H1 (cell line): ENCODE measurements around the gene TSC1. TPM values are rescaled to one million over a fixed set of nuclear protein-coding genes. Genes with fewer than 3 reads are reported as not detected.

ENCODE experiments used
- CTCF ChIA-PET: fragments of 300-600 bp; sonication (Branson Sonifier 250); formaldehyde crosslinking; loops from one replicate; lab custom pipeline; 2021; ENCODE audit not compliant: partially characterized antibody; lab: Charles Lee
- POLR2A ChIA-PET: fragments of 300-600 bp; sonication (Branson Sonifier 250); formaldehyde crosslinking; loops from one replicate; lab custom pipeline; 2021; ENCODE audit warnings: inconsistent platforms; ENCODE audit not compliant: partially characterized antibody; lab: Charles Lee
- DNase-seq, 2 experiments: peaks; one replicate each; pipeline versions ENCODE4 v3.0.0 to v3.0.0-alpha.2; 2010 to 2022; ENCODE audit warnings: low spot score in 2 of 2, low read depth in 1 of 2, mixed read lengths in 1 of 2
- FAIRE-seq: peaks from 2 replicates; lab custom pipeline; 2011; peaks lifted over from hg19 to GRCh38; lab: Jason Lieb, UNC
- H2AFZ ChIP-seq: 2 replicates; pipeline ENCODE4 v1.8.1; 2012; ENCODE audit warnings: low read length, inconsistent platforms
- H2AK5ac ChIP-seq: 2 replicates; pipeline ENCODE4 v1.6.1; 2013; ENCODE audit warnings: low read depth, low read length
- H2BK120ac ChIP-seq: replicated peaks from 2 replicates; pipeline ENCODE3; 2013; ENCODE audit warnings: low read depth, low read length, inconsistent platforms
- H2BK12ac ChIP-seq: 2 replicates; pipeline ENCODE4 v1.6.1; 2013; ENCODE audit warnings: low read depth, low read length
- H2BK15ac ChIP-seq: 2 replicates; pipeline ENCODE4 v1.6.1; 2013; ENCODE audit warnings: low read length
- H2BK20ac ChIP-seq: 2 replicates; pipeline ENCODE4 v1.6.1; 2013; ENCODE audit warnings: low read length
- H2BK5ac ChIP-seq: 2 replicates; pipeline ENCODE4 v1.6.1; 2013; ENCODE audit warnings: low read depth, low read length
- H3K14ac ChIP-seq: 2 replicates; pipeline ENCODE4 v1.6.1; 2013; ENCODE audit warnings: inconsistent platforms; ENCODE audit not compliant: insufficient read length
- H3K18ac ChIP-seq: 2 replicates; pipeline ENCODE4 v1.6.1; 2013; ENCODE audit warnings: low read length; ENCODE audit errors: extremely low read depth
- H3K23ac ChIP-seq: 2 replicates; pipeline ENCODE4 v1.6.1; 2013; ENCODE audit warnings: inconsistent platforms; ENCODE audit not compliant: insufficient read length
- H3K23me2 ChIP-seq: 2 replicates; pipeline ENCODE4 v1.6.1; 2013; ENCODE audit warnings: low read depth, low read length
- H3K27ac ChIP-seq: 2 replicates; pipeline ENCODE4 v1.6.1; 2011; ENCODE audit warnings: low read depth, low read length, inconsistent platforms
- H3K27me3 ChIP-seq, 4 experiments: replicated peaks in 1 of 4; 1 replicate in 1 of 4; 2 replicates in 3 of 4; pipeline versions ENCODE4 v1.6.1 to v1.8.1; 2011 to 2013; ENCODE audit warnings: low read length in 3 of 4, mild to moderate bottlenecking in 3 of 4, inconsistent platforms in 2 of 4, mixed read lengths in 2 of 4, moderate library complexity in 1 of 4; ENCODE audit not compliant: control insufficient read depth in 3 of 4, insufficient read depth in 3 of 4; ENCODE audit errors: extremely low read depth in 1 of 4
- H3K36me3 ChIP-seq, 4 experiments: 2 replicates each; pipeline versions ENCODE4 v1.6.1 to v1.8.1; 2011 to 2013; ENCODE audit warnings: mild to moderate bottlenecking in 4 of 4, low read length in 3 of 4, moderate library complexity in 2 of 4, control low read depth in 1 of 4, inconsistent platforms in 1 of 4; ENCODE audit not compliant: insufficient read depth in 4 of 4, control insufficient read depth in 2 of 4
- H3K4ac ChIP-seq: replicated peaks from 2 replicates; pipeline ENCODE3; 2013; ENCODE audit warnings: low read length, low read depth, mixed read lengths, inconsistent platforms; ENCODE audit not compliant: insufficient read length
- H3K4me1 ChIP-seq, 4 experiments: replicated peaks in 1 of 4; 1 replicate in 1 of 4; 2 replicates in 3 of 4; pipeline versions ENCODE4 v1.6.1 to v1.8.1; 2011 to 2013; ENCODE audit warnings: low read length in 3 of 4, inconsistent platforms in 2 of 4, mixed read lengths in 1 of 4; ENCODE audit not compliant: insufficient read depth in 4 of 4, control insufficient read depth in 3 of 4
- H3K4me2 ChIP-seq, 2 experiments: 2 replicates each; pipeline versions ENCODE4 v1.6.1 to v1.8.1; 2011 to 2013; ENCODE audit warnings: low read depth in 2 of 2, low read length in 2 of 2, control low read depth in 1 of 2, inconsistent platforms in 1 of 2, mild to moderate bottlenecking in 1 of 2; ENCODE audit not compliant: insufficient read depth in 1 of 2
- H3K4me3 ChIP-seq, 4 experiments: fragments of 200-600, 300-600 bp in 1 of 4; sonication (generic), shearing (Covaris generic), sonication (Bioruptor Twin) in 1 of 4; 2 replicates each; pipeline versions ENCODE4 v1.5.1 to v1.8.1; 2011 to 2016; ENCODE audit warnings: low read length in 4 of 4, low read depth in 3 of 4, control low read depth in 2 of 4, inconsistent platforms in 2 of 4, mild to moderate bottlenecking in 2 of 4, mixed read lengths in 1 of 4, moderate library complexity in 1 of 4; ENCODE audit not compliant: insufficient read depth in 2 of 4; ENCODE audit errors: extremely low read depth in 1 of 4
- H3K56ac ChIP-seq: replicated peaks from 2 replicates; pipeline ENCODE3; 2013; ENCODE audit warnings: low read depth, mild to moderate bottlenecking, mixed read lengths, low read length, inconsistent platforms; ENCODE audit not compliant: insufficient read length
- H3K79me1 ChIP-seq: 2 replicates; pipeline ENCODE4 v1.6.1; 2013; ENCODE audit warnings: low read depth, low read length, control low read depth
- H3K79me2 ChIP-seq, 2 experiments: 2 replicates each; pipeline versions ENCODE4 v1.6.1 to v1.8.1; 2012 to 2013; ENCODE audit warnings: low read length in 2 of 2, mild to moderate bottlenecking in 2 of 2, inconsistent platforms in 1 of 2; ENCODE audit not compliant: insufficient read depth in 2 of 2, control insufficient read depth in 1 of 2
- H3K9ac ChIP-seq, 4 experiments: replicated peaks in 1 of 4; 1 replicate in 1 of 4; 2 replicates in 3 of 4; pipeline versions ENCODE4 v1.6.1 to v1.8.1; 2011 to 2013; ENCODE audit warnings: low read depth in 3 of 4, low read length in 3 of 4, control low read depth in 2 of 4, mild to moderate bottlenecking in 2 of 4, moderate library complexity in 2 of 4, inconsistent platforms in 1 of 4; ENCODE audit errors: extremely low read depth in 1 of 4
- H3K9me3 ChIP-seq, 2 experiments: 2 replicates each; pipeline versions ENCODE4 v1.6.1 to v1.8.1; 2012 to 2013; ENCODE audit warnings: mild to moderate bottlenecking in 2 of 2, moderate library complexity in 2 of 2, control low read depth in 1 of 2, inconsistent platforms in 1 of 2, low read depth in 1 of 2, low read length in 1 of 2, mixed read lengths in 1 of 2; ENCODE audit not compliant: insufficient read depth in 2 of 2
- H4K20me1 ChIP-seq, 2 experiments: replicated peaks in 1 of 2; 2 replicates each; pipeline versions ENCODE3 to v1.8.1; 2011 to 2013; ENCODE audit warnings: inconsistent platforms in 2 of 2, low read length in 2 of 2, mild to moderate bottlenecking in 1 of 2; ENCODE audit not compliant: insufficient read depth in 2 of 2, control insufficient read depth in 1 of 2
- H4K5ac ChIP-seq: 2 replicates; pipeline ENCODE4 v1.6.1; 2013; ENCODE audit warnings: low read length, low read depth, mixed read lengths, inconsistent platforms; ENCODE audit not compliant: insufficient read length
- H4K8ac ChIP-seq: 2 replicates; pipeline ENCODE4 v1.8.0; 2013; ENCODE audit warnings: mild to moderate bottlenecking, moderate library complexity, low read length, inconsistent platforms; ENCODE audit not compliant: insufficient read depth; ENCODE audit errors: extremely low read depth
- H4K91ac ChIP-seq: replicated peaks from 2 replicates; pipeline ENCODE3; 2013; ENCODE audit warnings: low read length, mixed read lengths, inconsistent platforms; ENCODE audit not compliant: insufficient read length
- HDAC6 ChIP-seq: IDR thresholded peaks from one replicate; pipeline ENCODE4 v1.7.1; 2012; ENCODE audit warnings: low read depth, mild to moderate bottlenecking, inconsistent platforms, low read length, moderate library complexity
- WGBS, 2 experiments: shearing (Covaris generic) in 1 of 2; methylation state at CpG; one replicate each; pipeline versions ENCODE4 v1.1.6 to v1.1.7; 2013 to 2015; ENCODE audit warnings: low lambda C conversion rate in 2 of 2, mixed read lengths in 2 of 2, inconsistent platforms in 1 of 2, low coverage in 1 of 2, missing lambda C conversion rate in 1 of 2; ENCODE audit not compliant: insufficient replicate concordance in 2 of 2, insufficient coverage in 1 of 2, insufficient read length in 1 of 2; ENCODE audit errors: extremely low coverage in 1 of 2, missing lambda C conversion rate in 1 of 2; 5-methylcytosine and 5-hydroxymethylcytosine counted together
- polyA plus RNA-seq, 7 experiments: library from polyadenylated mRNA; depleted of rRNA in 3 of 7; stranded (reverse) in 5 of 7; unstranded in 2 of 7; fragments of >200 nt in 5 of 7; fragments of 200-250 nt in 2 of 7; gene quantifications; 1 replicate in 5 of 7; 2 replicates in 1 of 7; 4 replicates in 1 of 7; pipeline versions ENCODE4 v1.2.1 to v1.2.3, GENCODE V29; 2011 to 2013; ENCODE audit warnings: missing spikeins in 2 of 7, mixed read lengths in 2 of 7
- total RNA-seq: library from RNA; stranded (reverse); fragmentation: NEBNext Ultra II Directional; extraction: Animal tissue kit (Norgen Biotek cat#: 25700); gene quantifications from 2 replicates; pipeline ENCODE4 v1.2.1, GENCODE V29; 2021

TSC1 gene
- total and polyA plus RNA-seq, 2 of the 8 experiments (the other 6 are each of a cell fraction or from before 2014, with no cell fraction given), result 37.2 to 46.0 TPM

DNA sequence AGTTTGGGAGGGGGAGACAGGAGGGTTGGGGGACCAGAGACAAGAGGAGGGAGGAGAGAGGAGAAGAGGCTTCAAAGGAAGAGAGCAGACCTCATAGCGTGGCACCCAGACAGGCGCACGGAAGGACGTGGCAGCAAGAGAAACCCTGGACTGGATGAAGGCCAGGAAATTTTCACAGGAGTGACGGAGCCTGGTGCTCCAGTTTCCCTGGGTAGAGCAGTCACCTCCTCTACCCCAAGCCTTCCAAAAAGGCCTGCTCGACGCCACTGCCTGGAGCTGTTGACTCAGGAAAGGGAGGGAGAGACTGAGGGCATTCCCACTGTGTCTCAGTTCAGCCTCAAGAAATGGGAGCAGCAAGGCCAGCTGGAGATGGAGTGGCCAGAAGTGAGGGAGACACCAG lies 85.7 kb downstream of the TSC1 start:
- Histone ChIP-seq H4K5ac (no peak overlapping the region), H3K4ac (no peak overlapping the region), H3K4me1 (peaks cover 0 to 20% (median 9%) of the 10 kb centered on the region in 4 experiments; a peak in 6 of 7 replicates), H3K27ac (no peak overlapping the region), H3K9ac (no peak overlapping the region), H2BK15ac (no peak overlapping the region), H3K56ac (no peak overlapping the region), H2BK5ac (no peak overlapping the region), H3K36me3 (no peaks in the 10 kb centered on the region), H4K91ac (no peak overlapping the region), H3K79me2 (no peaks in the 10 kb centered on the region), H2AFZ (no peak overlapping the region), H4K8ac (no peak overlapping the region), H3K23me2 (no peaks in the 10 kb centered on the region), H3K18ac (no peak overlapping the region), H3K9me3 (no peaks in the 10 kb centered on the region), H3K4me3 (no peak overlapping the region), H3K14ac (no peak overlapping the region), H3K23ac (no peak overlapping the region), H2BK120ac (no peak overlapping the region), H3K79me1 (no peaks in the 10 kb centered on the region), H2AK5ac (no peak overlapping the region), H2BK12ac (no peak overlapping the region)
- CTCF ChIA-PET, result interaction anchor here (0.7 to 2.4 kb wide), 4 partner anchors 10 to 329 kb away, joined by 3 to 15 read pairs (median 4); no protein-coding TSS in a partner anchor
- 87% methylated on average over 6 of the region's 7 CpGs; no CpG with 5 or more reads in 1 of the 2 experiments for WGBS, 2 experiments
- DNase-seq, result no peak
- TF ChIP-seq HDAC6, result no peak
- TF ChIP-seq, all 59 proteins: peak for 0
- FAIRE-seq, result no peak
- no peaks in the 10 kb centered on the region for H4K20me1 ChIP-seq
- POLR2A ChIA-PET, result no interaction called here
- H3K27me3 ChIP-seq, result no peaks in the 10 kb centered on the region; a peak in 2 of 7 replicates
- H3K4me2 ChIP-seq, result no peak overlapping the region
- 0 out of 2 replicates have a peak overlapping the region, but pooled peaks have one; percentile 7 for H2BK20ac ChIP-seq
